ENCODE measurements around the gene PLCE1.
"Not testable (repeated sequence)": the region's sequence is repeated elsewhere in the genome, so short reads cannot be mapped to it uniquely, and the experiment has no call there.

PLCE1 gene

DNA sequence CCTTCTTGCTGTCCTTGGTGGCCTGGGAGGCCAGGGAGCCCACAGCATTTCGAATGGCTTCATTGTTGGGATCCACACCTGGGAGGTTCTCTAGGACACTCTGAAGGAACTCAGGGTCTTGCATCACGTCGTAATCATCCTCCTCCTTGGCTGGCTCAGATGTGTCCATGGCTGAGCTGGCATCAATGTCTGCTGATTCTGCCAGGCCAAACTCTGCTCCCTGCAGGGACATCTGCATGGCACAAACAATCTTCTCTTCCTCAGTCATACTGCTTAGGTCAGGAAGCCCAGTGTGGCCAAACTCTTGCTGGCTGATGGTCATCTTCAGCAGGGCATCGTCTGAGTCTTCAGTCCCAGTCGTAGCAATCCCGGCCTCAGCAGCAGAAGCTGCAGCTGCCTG is 34.9 kb upstream of the PLCE1 start:
- ChIA-PET POLR2A (interaction anchor here (1.4 kb wide), 1 partner anchor 18 kb away, joined by 3 read pairs; no protein-coding TSS in a partner anchor), CTCF (interaction anchor here (0.9 kb wide), 1 partner anchor 11 kb away, joined by 4 read pairs; no protein-coding TSS in a partner anchor)
- no peak for DNase-seq (ENCODE audit: extremely low spot score)
- no peak for TF ChIP-seq NFRKB (IDR thresholded peaks at IDR 0.05)
- no peak for TF ChIP-seq CTBP1 (IDR thresholded peaks at IDR 0.05; ENCODE audit: borderline replicate concordance)
- no peak for TF ChIP-seq TARDBP (IDR thresholded peaks at IDR 0.05)
- no peak for TF ChIP-seq FOXA1 (IDR thresholded peaks at IDR 0.05)
- no peak for TF ChIP-seq LEF1 (IDR thresholded peaks at IDR 0.05; ENCODE audit: borderline replicate concordance)
- TF ChIP-seq ELF4 (IDR thresholded peaks at IDR 0.05), result no peak
- no peak for TF ChIP-seq ARNT (IDR thresholded peaks at IDR 0.05)
- TF ChIP-seq BHLHE40 (IDR thresholded peaks at IDR 0.05; ENCODE audit: borderline replicate concordance), result no peak
- TF ChIP-seq, protein P1, sequence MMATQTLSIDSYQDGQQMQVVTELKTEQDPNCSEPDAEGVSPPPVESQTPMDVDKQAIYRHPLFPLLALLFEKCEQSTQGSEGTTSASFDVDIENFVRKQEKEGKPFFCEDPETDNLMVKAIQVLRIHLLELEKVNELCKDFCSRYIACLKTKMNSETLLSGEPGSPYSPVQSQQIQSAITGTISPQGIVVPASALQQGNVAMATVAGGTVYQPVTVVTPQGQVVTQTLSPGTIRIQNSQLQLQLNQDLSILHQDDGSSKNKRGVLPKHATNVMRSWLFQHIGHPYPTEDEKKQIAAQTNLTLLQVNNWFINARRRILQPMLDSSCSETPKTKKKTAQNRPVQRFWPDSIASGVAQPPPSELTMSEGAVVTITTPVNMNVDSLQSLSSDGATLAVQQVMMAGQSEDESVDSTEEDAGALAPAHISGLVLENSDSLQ (IDR thresholded peaks at IDR 0.05), result no peak
- TF ChIP-seq HDGF (IDR thresholded peaks at IDR 0.05; ENCODE audit: borderline replicate concordance), result no peak
- no peak for TF ChIP-seq SUZ12 (IDR thresholded peaks at IDR 0.05)
- TF ChIP-seq ZNF384 (IDR thresholded peaks at IDR 0.05), result no peak
- TF ChIP-seq FOXK2 (IDR thresholded peaks at IDR 0.05), result no peak
- TF ChIP-seq SP1 (IDR thresholded peaks at IDR 0.05), result no peak
- TF ChIP-seq FOXM1 (IDR thresholded peaks at IDR 0.05; ENCODE audit: borderline replicate concordance), result no peak
- no peak for TF ChIP-seq L3MBTL2 (conservative IDR thresholded peaks at IDR 0.05)

DNA sequence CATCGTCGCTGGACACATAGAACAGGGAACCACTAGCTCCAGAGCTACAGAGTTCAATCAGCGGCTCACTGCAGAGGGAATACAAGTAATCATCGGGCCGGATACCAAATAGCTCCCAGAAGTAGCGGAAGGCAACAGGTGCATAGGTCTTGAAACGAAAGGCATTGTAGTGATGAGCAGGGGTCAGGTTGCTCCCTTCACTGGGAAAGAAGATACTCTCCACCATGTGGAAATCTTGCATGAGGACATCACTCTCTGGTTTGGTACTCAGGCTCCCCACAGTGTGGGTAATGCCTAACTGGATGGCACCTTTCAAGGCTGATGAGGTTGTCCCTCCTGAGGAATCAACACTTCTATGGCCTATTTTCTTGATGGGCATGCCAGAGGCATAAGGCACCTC is 32.7 kb upstream of the PLCE1 start:
- DNase-seq (ENCODE audit: extremely low spot score); CTCF ChIA-PET; POLR2A ChIA-PET: not testable (repeated sequence)

- ChIA-PET CTCF (no interaction called here), POLR2A (no interaction called here)
- TF ChIP-seq FOXA1 (IDR thresholded peaks at IDR 0.05) (no peak), L3MBTL2 (conservative IDR thresholded peaks at IDR 0.05) (no peak), ZNF384 (IDR thresholded peaks at IDR 0.05) (no peak)
- TF ChIP-seq, protein P1 (IDR thresholded peaks at IDR 0.05), result no peak
- DNase-seq (ENCODE audit: extremely low spot score), result no peak
Measured at GRCh38 chr10:93962973-93963372, 30.8 kb upstream of the PLCE1 start.

GRCh38 chr10:93963434-93963833 is 30.3 kb upstream of the PLCE1 start:
- TF ChIP-seq ELF4 (IDR thresholded peaks at IDR 0.05) (no peak), CTBP1 (IDR thresholded peaks at IDR 0.05; ENCODE audit: borderline replicate concordance) (no peak), FOXK2 (IDR thresholded peaks at IDR 0.05) (no peak)
- DNase-seq (ENCODE audit: extremely low spot score), result no peak
- ChIA-PET POLR2A (no interaction called here), CTCF (interaction anchor here (1.5 kb wide), 1 partner anchor 13 kb away, joined by 3 read pairs; no protein-coding TSS in a partner anchor)

GRCh38 chr10:93965911-93966310 is 27.8 kb upstream of the PLCE1 start:
- TF ChIP-seq BHLHE40 (IDR thresholded peaks at IDR 0.05; ENCODE audit: borderline replicate concordance) (no peak), SUZ12 (IDR thresholded peaks at IDR 0.05) (no peak), FOXA1 (IDR thresholded peaks at IDR 0.05) (no peak), ELF4 (IDR thresholded peaks at IDR 0.05) (no peak)
- POLR2A ChIA-PET, result no interaction called here
- CTCF ChIA-PET, result no interaction called here
- no peak for DNase-seq (ENCODE audit: extremely low spot score)

- POLR2A ChIA-PET, result no interaction called here
- no peak for DNase-seq (ENCODE audit: extremely low spot score)
- TF ChIP-seq FOXM1 (IDR thresholded peaks at IDR 0.05; ENCODE audit: borderline replicate concordance) (no peak), HDGF (IDR thresholded peaks at IDR 0.05; ENCODE audit: borderline replicate concordance) (no peak), ELF4 (IDR thresholded peaks at IDR 0.05) (no peak), FOXK2 (IDR thresholded peaks at IDR 0.05) (no peak), TARDBP (IDR thresholded peaks at IDR 0.05) (no peak), FOXA1 (IDR thresholded peaks at IDR 0.05) (no peak), SUZ12 (IDR thresholded peaks at IDR 0.05) (no peak), L3MBTL2 (conservative IDR thresholded peaks at IDR 0.05) (no peak), ZNF384 (IDR thresholded peaks at IDR 0.05) (no peak), CTBP1 (IDR thresholded peaks at IDR 0.05; ENCODE audit: borderline replicate concordance) (no peak), ARNT (IDR thresholded peaks at IDR 0.05) (no peak), BHLHE40 (IDR thresholded peaks at IDR 0.05; ENCODE audit: borderline replicate concordance) (no peak)
- CTCF ChIA-PET, result interaction anchor here (0.6 to 1.3 kb wide), 3 partner anchors 10 to 533 kb away, joined by 3 to 4 read pairs (median 3); no protein-coding TSS in a partner anchor
Measured at GRCh38 chr10:93967756-93968155, 26.0 kb upstream of the PLCE1 start.

GRCh38 chr10:93968540-93968945 is 25.2 kb upstream of the PLCE1 start:
- TF ChIP-seq HDGF (IDR thresholded peaks at IDR 0.05; ENCODE audit: borderline replicate concordance) (no peak), BHLHE40 (IDR thresholded peaks at IDR 0.05; ENCODE audit: borderline replicate concordance) (no peak), ELF4 (IDR thresholded peaks at IDR 0.05) (no peak), NFRKB (IDR thresholded peaks at IDR 0.05) (no peak), SUZ12 (IDR thresholded peaks at IDR 0.05) (no peak), L3MBTL2 (conservative IDR thresholded peaks at IDR 0.05) (no peak), FOXK2 (IDR thresholded peaks at IDR 0.05) (no peak), LEF1 (IDR thresholded peaks at IDR 0.05; ENCODE audit: borderline replicate concordance) (no peak), ARNT (IDR thresholded peaks at IDR 0.05) (no peak), FOXM1 (IDR thresholded peaks at IDR 0.05; ENCODE audit: borderline replicate concordance) (no peak), CTBP1 (IDR thresholded peaks at IDR 0.05; ENCODE audit: borderline replicate concordance) (no peak), TARDBP (IDR thresholded peaks at IDR 0.05) (no peak), SP1 (IDR thresholded peaks at IDR 0.05) (no peak), ZNF384 (IDR thresholded peaks at IDR 0.05) (no peak)
- TF ChIP-seq, protein P1 (IDR thresholded peaks at IDR 0.05), result no peak
- no peak for DNase-seq (ENCODE audit: extremely low spot score)
- CTCF ChIA-PET, result interaction anchor here (1.3 kb wide), 1 partner anchor 9 kb away, joined by 4 read pairs; no protein-coding TSS in a partner anchor
- POLR2A ChIA-PET, result no interaction called here

DNA sequence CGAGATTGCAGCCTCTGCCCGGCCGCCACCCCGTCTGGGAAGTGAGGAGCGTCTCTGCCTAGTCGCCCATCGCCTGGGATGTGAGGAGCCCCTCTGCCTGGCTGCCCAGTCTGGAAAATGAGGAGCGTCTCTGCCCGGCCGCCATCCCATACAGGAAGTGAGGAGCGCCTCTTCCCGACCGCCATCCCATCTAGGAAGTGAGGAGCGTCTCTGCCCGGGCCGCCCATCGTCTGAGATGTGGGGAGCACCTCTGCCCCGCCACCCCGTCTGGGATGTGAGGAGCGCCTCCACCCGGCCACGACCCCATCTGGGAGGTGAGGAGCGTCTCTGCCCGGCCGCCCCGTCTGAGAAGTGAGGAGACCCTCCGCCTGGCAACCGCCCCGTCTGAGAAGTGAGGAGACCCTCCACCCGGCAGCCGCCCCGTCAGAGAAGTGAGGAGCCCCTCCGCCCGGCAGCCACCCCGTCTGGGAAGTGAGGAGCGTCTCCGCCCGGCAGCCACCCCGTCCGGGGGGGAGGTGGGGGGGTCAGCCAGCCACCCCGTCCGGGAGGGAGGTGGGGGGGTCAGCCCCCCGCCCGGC is 23.2 kb upstream of the PLCE1 start:
- CTCF ChIA-PET; POLR2A ChIA-PET; DNase-seq (ENCODE audit: extremely low spot score): not testable (repeated sequence)

Measured in HEK293T (cell line).